ENCODE measurements around the gene AMACR.

DNA sequence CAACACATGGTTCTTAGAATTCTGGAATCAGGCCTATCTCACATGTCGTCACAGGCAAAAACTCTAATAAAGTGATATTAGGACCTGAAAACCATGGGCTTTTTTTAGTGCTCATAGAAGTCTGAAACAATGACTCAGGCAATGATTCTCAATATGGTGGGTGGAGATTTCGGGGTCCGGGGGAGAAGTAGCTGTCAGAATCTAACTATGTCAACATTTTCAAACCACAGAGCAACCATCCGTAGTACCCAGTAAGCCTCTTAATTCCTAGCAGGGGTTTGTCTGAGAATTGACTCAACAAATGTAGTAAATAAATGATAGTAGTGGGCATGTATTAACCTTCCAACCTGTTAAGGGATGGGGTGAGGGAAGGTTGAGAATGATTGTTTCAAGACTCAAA is 2.6 kb downstream of the AMACR start:
- TF ChIP-seq POLR2G (IDR thresholded peaks at IDR 0.05; ENCODE audit: low read depth, low read length) (no peak), FOXM1 (IDR thresholded peaks at IDR 0.05; ENCODE audit: low read depth) (no peak), FOXM1 (CRISPR knock-in tag; IDR thresholded peaks at IDR 0.05; ENCODE audit: low read depth) (no peak)

Data from K562 (cell line).